Measurements from ENCODE around the gene LRPAP1. TPM values are rescaled to one million over a fixed set of nuclear protein-coding genes. Genes with fewer than 3 reads are reported as not detected.

Gene LRPAP1
- total and polyA plus RNA-seq, 12 donors: 49.9 to 418 (median 345) TPM

DNA sequence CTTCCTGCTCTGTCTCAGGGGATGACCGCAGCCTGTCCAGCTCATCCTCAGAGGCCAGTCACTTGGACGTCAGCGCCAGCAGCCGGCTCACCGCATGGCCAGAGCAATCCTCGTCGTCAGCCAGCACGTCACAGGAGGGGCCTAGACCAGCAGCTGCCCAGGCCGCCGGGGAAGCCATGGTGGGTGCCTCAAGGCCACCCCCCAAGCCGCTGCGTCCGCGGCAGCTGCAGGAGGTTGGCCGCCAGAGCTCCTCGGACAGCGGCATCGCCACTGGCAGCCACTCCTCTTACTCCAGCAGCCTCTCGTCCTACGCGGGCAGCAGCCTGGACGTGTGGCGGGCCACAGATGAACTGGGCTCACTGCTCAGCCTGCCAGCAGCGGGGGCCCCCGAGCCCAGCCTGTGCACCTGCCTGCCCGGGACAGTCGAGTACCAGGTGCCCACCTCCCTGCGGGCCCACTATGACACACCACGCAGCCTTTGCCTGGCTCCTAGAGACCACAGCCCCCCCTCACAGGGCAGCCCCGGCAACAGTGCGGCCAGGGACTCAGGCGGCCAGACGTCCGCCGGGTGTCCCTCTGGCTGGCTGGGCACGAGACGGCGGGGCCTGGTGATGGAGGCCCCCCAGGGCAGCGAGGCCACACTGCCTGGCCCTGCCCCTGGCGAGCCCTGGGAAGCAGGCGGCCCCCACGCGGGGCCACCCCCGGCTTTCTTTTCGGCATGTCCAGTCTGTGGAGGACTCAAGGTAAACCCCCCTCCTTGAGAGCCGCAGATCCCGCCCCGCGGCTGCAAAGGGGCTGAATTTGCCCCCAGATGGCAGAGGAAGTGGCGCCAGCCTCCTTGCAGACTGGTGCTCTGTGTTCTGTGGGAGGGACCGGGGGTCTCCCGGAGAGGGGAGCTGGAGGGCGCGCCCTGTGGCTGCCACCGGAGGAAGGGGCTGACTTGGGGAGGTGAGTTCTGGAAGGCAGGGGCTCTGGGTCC lies 39.2 kb downstream of the LRPAP1 start:
- intact Hi-C loops (cut with DNase I): no loop called here
- Histone ChIP-seq H3K9me3 (no peaks in the 10 kb centered on the region), H3K4me3 (no peak overlapping the region), H3K27me3 (peaks cover 0 to 54% (median 24%) of the 10 kb centered on the region in 7 donors), H3K36me3 (peaks cover 0 to 36% (median 0%) of the 10 kb centered on the region in 9 donors), H3K4me1 (peaks cover 0 to 54% (median 11%) of the 10 kb centered on the region in 9 donors), H3K27ac (no peak overlapping the region)
- no peak for ATAC-seq
- WGBS, 2 donors: 76 to 83% methylated on average over 55 of the region's 55 CpGs
- no peak for DNase-seq
- TF ChIP-seq, protein P1, sequence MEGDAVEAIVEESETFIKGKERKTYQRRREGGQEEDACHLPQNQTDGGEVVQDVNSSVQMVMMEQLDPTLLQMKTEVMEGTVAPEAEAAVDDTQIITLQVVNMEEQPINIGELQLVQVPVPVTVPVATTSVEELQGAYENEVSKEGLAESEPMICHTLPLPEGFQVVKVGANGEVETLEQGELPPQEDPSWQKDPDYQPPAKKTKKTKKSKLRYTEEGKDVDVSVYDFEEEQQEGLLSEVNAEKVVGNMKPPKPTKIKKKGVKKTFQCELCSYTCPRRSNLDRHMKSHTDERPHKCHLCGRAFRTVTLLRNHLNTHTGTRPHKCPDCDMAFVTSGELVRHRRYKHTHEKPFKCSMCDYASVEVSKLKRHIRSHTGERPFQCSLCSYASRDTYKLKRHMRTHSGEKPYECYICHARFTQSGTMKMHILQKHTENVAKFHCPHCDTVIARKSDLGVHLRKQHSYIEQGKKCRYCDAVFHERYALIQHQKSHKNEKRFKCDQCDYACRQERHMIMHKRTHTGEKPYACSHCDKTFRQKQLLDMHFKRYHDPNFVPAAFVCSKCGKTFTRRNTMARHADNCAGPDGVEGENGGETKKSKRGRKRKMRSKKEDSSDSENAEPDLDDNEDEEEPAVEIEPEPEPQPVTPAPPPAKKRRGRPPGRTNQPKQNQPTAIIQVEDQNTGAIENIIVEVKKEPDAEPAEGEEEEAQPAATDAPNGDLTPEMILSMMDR (IDR thresholded peaks at IDR 0.05): no peak

DNA sequence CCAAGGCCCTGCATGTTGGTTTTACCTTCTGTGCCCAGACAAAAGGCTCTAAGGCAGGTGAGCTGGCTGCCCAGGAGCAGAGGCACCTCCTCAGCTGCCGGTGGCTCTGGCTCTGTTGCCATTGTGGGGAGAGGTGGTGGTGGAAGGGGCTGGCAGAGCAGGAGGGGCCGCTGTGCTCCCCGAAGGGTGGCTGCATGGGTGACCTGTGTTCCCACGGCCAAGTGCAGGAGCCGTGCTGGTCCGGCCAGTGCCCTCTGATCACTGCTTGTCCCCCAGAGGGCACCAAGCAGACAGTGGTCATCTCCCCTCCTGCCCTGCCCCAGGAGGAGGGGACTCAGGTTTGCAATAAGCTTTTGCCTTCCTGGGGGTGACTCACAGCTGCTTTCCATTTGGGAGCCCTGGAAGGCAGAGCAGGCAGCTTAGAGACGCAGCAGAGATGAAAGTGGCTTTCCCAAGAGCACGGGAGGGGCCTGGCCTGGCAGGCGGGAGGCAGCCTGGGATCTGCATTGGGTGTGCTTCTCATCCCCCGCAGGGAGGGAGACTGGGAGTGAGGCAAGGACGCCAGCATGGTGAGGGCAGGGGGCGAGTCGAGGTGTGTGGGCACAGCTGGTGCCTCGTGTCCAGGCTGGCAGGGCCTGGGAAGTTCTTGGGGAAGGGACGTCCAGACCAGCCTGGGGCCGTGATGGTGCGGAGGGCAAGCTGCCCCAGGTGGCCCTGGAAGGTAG lies 40.4 kb downstream of the LRPAP1 start:
- TF ChIP-seq, protein P1 (IDR thresholded peaks at IDR 0.05): no peak
- Histone ChIP-seq H3K9me3 (no peaks in the 10 kb centered on the region), H3K4me3 (no peak overlapping the region), H3K27ac (no peak overlapping the region), H3K36me3 (peaks cover 0 to 36% (median 0%) of the 10 kb centered on the region in 9 donors), H3K27me3 (peaks cover 0 to 54% (median 24%) of the 10 kb centered on the region in 7 donors), H3K4me1 (peaks cover 0 to 55% (median 18%) of the 10 kb centered on the region in 9 donors)
- ATAC-seq: no peak
- 64 to 79% methylated on average over 17 of the region's 17 CpGs for WGBS, 2 donors
- intact Hi-C loops (cut with DNase I): no loop called here
- no peak for DNase-seq

- Histone ChIP-seq H3K27me3 (peaks cover 0 to 51% (median 42%) of the 10 kb centered on the region in 7 donors), H3K4me3 (no peak overlapping the region), H3K36me3 (peaks cover 0 to 34% (median 0%) of the 10 kb centered on the region in 9 donors), H3K27ac (no peak overlapping the region), H3K9me3 (no peaks in the 10 kb centered on the region), H3K4me1 (peaks cover 14 to 59% (median 34%) of the 10 kb centered on the region in 9 donors)
- TF ChIP-seq, protein P1 (IDR thresholded peaks at IDR 0.05): no peak
- no peak for DNase-seq
- ATAC-seq: no peak
- intact Hi-C loops (cut with DNase I): no loop called here
- WGBS, 2 donors: 68 to 72% methylated on average over 20 of the region's 20 CpGs
Measured at GRCh38 chr4:3489451-3489962, 42.7 kb downstream of the LRPAP1 start.

- 40 to 62% methylated on average over 9 to 11 of the region's 11 CpGs for WGBS, 2 donors
- peaks cover 0 to 31% (median 0%) of the 10 kb centered on the region in 9 donors for H3K36me3 ChIP-seq
- H3K4me3 ChIP-seq: no peak overlapping the region
- H3K27me3 ChIP-seq: peaks cover 0 to 51% (median 43%) of the 10 kb centered on the region in 7 donors
- peaks cover 14 to 58% (median 30%) of the 10 kb centered on the region in 9 donors for H3K4me1 ChIP-seq
- no peak for DNase-seq
- H3K9me3 ChIP-seq: no peaks in the 10 kb centered on the region
- no peak for ATAC-seq
- peak overlapping the region in 1 of 10 donors; percentile 95 for H3K27ac ChIP-seq
- intact Hi-C loops (cut with DNase I): no loop called here
- TF ChIP-seq, protein P1 (IDR thresholded peaks at IDR 0.05): no peak
Measured at GRCh38 chr4:3488820-3489219, 43.4 kb downstream of the LRPAP1 start.

Measured in heart right ventricle (tissue), 16 donors.